ENCODE results near the gene DUSP10. TPM values are rescaled to one million over a fixed set of nuclear protein-coding genes. Genes with fewer than 3 reads are reported as not detected.

DUSP10 gene
- total RNA-seq, 1 donor from 2014 or later = 3.1 TPM

- no peak for DNase-seq (ENCODE audit: low read depth, low spot score)
Observed at GRCh38 chr1:221732052-221732451, 9.8 kb downstream of the DUSP10 start.

- no peak for DNase-seq (ENCODE audit: low read depth, low spot score)
Observed at GRCh38 chr1:221729771-221730330, 12.0 kb downstream of the DUSP10 start.

GRCh38 chr1:221728037-221728505 is 13.8 kb downstream of the DUSP10 start:
- DNase-seq (ENCODE audit: low read depth, low spot score) = no peak

- no peak for DNase-seq (ENCODE audit: low read depth, low spot score)
Observed at GRCh38 chr1:221727146-221728036, 14.5 kb downstream of the DUSP10 start.

- DNase-seq (ENCODE audit: low read depth, low spot score) = no peak
Observed at GRCh38 chr1:221725735-221726672, 15.9 kb downstream of the DUSP10 start.

GRCh38 chr1:221724931-221725605 is 16.8 kb downstream of the DUSP10 start:
- DNase-seq (ENCODE audit: low read depth, low spot score) = no peak

GRCh38 chr1:221723848-221724236 is 18.0 kb downstream of the DUSP10 start:
- DNase-seq (ENCODE audit: low read depth, low spot score) = no peak

- no peak for DNase-seq (ENCODE audit: low read depth, low spot score)
Observed at GRCh38 chr1:221723018-221723847, 18.7 kb downstream of the DUSP10 start.

GRCh38 chr1:221722254-221723017 is 19.5 kb downstream of the DUSP10 start:
- no peak for DNase-seq (ENCODE audit: low read depth, low spot score)

- DNase-seq (ENCODE audit: low read depth, low spot score) = no peak
Observed at GRCh38 chr1:221720545-221720944, 21.3 kb downstream of the DUSP10 start.

- DNase-seq (ENCODE audit: low read depth, low spot score) = no peak
Observed at GRCh38 chr1:221719987-221720386, 21.9 kb downstream of the DUSP10 start.

GRCh38 chr1:221719278-221719597 is 22.7 kb downstream of the DUSP10 start:
- DNase-seq (ENCODE audit: low read depth, low spot score) = no peak

- no peak for DNase-seq (ENCODE audit: low read depth, low spot score)
Observed at GRCh38 chr1:221718381-221719277, 23.3 kb downstream of the DUSP10 start.

- no peak for DNase-seq (ENCODE audit: low read depth, low spot score)
Observed at GRCh38 chr1:221717485-221717853, 24.4 kb downstream of the DUSP10 start.

GRCh38 chr1:221716713-221717484 is 25.0 kb downstream of the DUSP10 start:
- DNase-seq (ENCODE audit: low read depth, low spot score) = no peak

- DNase-seq (ENCODE audit: low read depth, low spot score) = peak; percentile 0
Observed at GRCh38 chr1:221715321-221716169, 26.3 kb downstream of the DUSP10 start.
